LNCaP clone FGC (cell line): ENCODE data around the gene ADAMTS7.

Experiments
- DNase-seq: peaks from one replicate; pipeline ENCODE4 v3.0.0-alpha.2; 2011; ENCODE audit warnings: low read depth
- H3K4me3 ChIP-seq: 2 replicates; pipeline ENCODE4 v1.5.1; 2011; ENCODE audit warnings: mild to moderate bottlenecking, low read depth, low read length, control low read depth
- TF ChIP-seq, protein P1 (sequence below): IDR thresholded peaks from 2 replicates; pipeline ENCODE4 v1.5.1; 2012; ENCODE audit warnings: mild to moderate bottlenecking; ENCODE audit not compliant: control insufficient read depth, insufficient read depth; ENCODE audit errors: extremely low read depth

The ADAMTS7 gene

DNA sequence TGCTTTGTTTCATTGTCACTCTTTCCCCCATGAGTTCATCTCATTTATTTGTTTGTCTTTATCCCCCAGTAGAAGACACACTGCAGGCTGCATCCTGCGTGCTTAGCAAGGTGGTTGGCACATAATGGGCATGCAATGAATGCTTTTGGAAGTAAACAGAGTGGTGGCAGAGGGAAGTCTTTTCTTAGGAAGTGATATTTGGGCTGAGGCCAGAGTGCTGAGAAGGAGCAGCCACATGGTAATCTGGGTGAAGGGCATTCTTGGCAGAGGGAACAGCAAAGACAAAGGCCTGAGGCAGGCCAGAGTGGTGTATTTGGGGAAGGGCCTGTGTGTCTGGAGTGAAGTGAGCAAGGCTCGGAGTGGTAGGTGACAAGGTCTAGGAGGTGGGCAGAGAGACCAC is 17.7 kb upstream of the ADAMTS7 start:
- TF ChIP-seq, protein P1, sequence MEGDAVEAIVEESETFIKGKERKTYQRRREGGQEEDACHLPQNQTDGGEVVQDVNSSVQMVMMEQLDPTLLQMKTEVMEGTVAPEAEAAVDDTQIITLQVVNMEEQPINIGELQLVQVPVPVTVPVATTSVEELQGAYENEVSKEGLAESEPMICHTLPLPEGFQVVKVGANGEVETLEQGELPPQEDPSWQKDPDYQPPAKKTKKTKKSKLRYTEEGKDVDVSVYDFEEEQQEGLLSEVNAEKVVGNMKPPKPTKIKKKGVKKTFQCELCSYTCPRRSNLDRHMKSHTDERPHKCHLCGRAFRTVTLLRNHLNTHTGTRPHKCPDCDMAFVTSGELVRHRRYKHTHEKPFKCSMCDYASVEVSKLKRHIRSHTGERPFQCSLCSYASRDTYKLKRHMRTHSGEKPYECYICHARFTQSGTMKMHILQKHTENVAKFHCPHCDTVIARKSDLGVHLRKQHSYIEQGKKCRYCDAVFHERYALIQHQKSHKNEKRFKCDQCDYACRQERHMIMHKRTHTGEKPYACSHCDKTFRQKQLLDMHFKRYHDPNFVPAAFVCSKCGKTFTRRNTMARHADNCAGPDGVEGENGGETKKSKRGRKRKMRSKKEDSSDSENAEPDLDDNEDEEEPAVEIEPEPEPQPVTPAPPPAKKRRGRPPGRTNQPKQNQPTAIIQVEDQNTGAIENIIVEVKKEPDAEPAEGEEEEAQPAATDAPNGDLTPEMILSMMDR = no peak
- no peak overlapping the region for H3K4me3 ChIP-seq
- DNase-seq = no peak

DNA sequence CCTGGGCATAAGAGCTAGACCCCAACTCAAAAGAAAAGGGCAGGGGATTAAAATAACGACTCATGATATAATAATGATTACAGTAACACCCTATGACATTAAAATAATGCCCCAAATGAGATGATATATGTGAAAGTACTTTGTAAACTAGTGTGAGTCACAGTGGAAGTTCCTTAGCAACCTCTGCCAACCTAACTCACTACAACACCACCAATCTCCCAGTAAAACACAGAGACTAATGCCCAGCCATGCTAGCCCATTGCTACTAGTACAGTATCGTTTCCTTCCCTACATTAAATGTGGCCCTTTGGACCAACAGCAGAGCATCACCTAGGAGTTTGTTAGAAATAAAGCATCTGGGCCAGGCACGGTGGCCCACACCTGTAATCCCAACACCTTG is 11.2 kb upstream of the ADAMTS7 start:
- TF ChIP-seq, protein P1 = no peak
- DNase-seq = no peak
- no peak overlapping the region for H3K4me3 ChIP-seq

DNA sequence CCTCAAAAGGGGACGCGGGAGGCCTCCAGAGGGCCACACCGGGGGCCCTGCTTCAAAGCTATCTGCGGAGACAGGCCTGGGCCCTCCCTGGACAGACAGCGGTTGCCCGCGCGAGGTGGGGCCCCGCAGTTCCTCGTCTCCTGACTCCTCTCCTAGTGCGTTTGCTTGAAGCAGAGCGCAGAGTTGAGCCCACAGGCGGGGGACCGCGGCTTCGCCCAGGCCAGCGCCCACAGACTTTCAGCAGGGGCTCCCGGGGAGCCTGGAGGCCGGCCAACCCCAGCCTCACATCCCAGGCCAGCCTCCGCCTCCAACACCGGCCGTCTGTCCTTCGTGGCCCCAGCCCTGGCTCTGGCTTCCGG is 540 bp upstream of the ADAMTS7 start:
- DNase-seq = no peak
- H3K4me3 ChIP-seq = peak overlapping the region; percentile 52
- TF ChIP-seq, protein P1 = no peak

DNA sequence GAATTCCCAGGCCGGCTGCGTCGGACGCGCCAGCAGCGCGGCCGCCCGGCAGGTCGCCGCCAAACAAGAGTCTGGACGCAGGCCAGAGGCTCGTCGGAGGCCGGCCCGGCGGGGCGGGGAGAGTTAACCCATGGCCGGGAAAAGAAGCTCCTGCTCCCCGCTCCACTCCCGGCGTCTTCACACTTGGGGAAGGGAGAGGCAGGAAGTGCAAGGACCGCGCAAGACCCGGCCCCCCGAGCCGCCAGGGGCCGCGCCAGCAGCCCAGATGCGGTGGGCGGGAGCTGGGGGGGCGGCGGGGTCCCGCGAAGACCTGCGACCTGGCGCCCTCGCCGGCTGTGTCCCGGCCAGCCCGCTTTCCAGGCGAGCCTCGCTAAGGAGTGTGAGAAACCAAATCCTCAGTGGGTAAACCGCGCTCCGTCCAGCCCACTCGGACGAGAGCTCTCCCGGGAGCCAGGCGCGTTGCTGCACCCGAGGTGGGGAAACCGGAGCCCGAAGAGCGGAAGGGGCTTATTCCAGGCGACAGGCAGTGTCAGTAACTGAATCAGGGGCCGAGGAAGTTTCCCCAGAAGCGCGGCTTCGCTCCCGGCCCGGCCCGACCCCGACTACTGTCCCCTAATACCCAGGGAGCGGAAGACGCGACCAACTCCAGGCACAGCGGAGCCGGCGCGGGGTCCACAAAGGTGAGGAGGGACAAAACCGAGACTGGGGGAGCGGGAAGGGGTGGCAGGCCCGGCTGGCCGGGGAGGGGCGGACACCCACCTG is 721 bp downstream of the ADAMTS7 start:
- no peak for DNase-seq
- TF ChIP-seq, protein P1 = no peak
- H3K4me3 ChIP-seq = peak overlapping the region; percentile 52

DNA sequence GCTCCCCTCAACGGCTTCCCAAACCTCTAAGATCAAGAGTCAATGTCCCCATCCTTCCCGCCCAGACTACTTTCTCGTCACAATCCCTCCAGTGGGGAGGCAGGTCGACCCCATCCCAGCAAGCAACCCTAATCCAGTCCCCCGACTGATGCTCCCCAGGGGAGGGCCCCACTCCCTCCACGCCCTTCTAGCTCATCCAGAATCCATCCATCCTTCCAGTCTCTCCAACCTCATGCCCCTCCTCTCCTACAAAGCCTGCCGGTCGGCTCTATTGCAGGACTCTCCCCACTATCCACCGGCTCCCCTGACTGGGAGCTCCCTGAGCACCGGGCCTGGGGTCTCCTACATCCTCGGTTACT is 1.3 kb downstream of the ADAMTS7 start:
- no peak overlapping the region for H3K4me3 ChIP-seq
- TF ChIP-seq, protein P1 = no peak
- no peak for DNase-seq

DNA sequence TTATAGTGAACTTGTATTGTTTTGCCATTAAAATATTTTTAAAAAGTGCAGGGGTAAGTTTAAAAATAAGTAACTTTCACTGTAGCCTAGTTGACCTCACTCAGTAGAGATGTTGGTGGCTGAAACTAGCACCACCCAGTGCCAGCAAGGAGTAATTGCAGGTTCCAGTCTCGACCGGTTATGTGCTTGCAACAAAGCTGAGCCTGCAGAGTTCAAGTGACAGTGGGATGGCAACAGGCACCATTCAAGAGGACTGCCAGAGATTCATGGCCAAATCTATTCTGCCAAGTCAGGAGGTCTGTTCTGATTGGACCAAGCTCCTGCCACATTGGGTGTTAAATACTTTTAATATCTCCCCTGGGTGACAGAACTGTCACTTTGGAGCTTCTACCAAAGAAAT is 2.7 kb downstream of the ADAMTS7 start:
- peak; percentile 18 for DNase-seq
- TF ChIP-seq, protein P1 = peak; percentile 45
- no peak overlapping the region for H3K4me3 ChIP-seq

DNA sequence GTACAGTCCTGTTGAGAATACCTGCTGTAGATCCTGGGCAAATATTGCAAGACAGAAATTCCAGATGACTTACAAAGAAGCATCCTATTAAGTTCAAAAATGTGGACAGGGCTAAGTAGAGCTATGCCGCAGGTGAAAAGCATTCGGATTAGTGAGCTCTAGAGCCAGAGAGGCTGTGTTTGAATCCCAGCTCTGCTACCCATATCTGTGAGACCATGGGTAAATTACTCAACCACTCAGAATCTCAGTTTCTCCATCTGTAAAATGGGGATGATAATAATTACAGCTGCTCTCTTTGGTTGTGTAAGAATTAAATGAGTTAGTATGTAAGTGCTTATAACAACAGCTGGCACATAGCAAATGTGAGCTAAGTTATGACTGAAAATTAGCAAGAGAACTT is 3.9 kb downstream of the ADAMTS7 start:
- TF ChIP-seq, protein P1 = no peak
- no peak for DNase-seq
- H3K4me3 ChIP-seq = no peak overlapping the region
